HG02852 (cell line): ENCODE data around the gene TTI1.

Source experiments
- ATAC-seq: cut with Tn5 transposase; IDR thresholded peaks from one replicate; pipeline ENCODE4 v1.9.1; 2021; ENCODE audit warnings: mild to moderate bottlenecking, moderate library complexity; ENCODE audit not compliant: unreplicated experiment

TTI1 gene

DNA sequence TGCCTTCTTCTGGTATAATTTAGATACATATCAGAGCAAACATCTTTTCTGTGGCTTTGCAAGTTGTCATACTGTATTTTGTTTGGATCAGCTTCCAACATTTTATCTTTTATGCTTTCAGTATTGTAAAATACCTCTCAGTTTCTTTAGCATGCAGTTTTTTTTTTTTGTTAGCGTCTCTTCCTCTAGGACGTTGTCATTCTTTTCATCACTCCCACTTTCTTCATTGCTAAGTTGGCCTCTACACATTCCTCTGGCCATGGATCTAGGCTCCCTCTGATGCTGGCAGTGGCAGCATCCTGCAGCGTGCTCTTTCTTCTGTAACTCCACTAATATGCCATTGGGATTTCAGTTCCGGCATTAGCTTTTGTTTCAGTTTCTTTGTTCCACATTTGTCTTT, 22.0 kb upstream of the TTI1 start:
- ATAC-seq, result no peak

- ATAC-seq, result no peak
Observed at GRCh38 chr20:38054647-38055046, 21.4 kb upstream of the TTI1 start.

DNA sequence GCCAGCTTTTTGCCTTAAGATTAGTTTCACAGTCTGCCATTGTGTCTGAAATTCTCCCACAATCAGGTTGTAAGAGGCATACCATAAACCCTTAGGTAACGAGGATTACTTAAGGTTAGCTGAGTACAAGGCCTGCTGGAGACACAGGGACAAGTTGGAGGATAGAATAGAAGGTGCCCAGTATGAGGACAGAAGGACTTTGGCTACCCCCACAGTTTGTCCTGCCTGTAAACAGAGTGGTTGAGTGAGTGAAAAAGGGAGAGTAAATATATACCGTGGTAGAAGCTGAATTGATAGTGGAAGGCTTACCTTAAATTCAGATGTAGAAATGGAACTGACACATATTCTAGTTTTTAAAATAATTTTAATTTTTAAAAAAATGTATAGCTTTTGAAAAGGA, 19.6 kb upstream of the TTI1 start:
- ATAC-seq, result no peak

GRCh38 chr20:38050686-38051085, 17.4 kb upstream of the TTI1 start:
- no peak for ATAC-seq

DNA sequence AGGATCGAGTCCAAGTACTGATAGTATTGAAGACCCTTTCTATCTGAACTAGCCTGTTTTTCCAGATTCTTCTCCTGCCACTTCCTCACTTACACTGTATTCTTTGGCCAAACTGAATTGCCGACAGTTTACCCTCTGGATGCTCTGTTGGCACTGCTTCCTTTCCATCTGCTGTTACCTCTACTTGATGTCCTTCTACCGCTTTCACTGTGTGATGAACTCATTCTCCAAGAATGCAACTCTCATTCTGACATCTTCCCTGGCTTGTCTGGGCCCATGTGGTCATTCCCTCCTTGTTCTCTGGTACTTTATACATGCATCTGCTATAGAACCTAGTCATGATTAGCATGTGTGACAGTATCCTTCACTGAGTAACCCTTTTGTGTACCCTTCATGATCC, 16.5 kb upstream of the TTI1 start:
- no peak for ATAC-seq

DNA sequence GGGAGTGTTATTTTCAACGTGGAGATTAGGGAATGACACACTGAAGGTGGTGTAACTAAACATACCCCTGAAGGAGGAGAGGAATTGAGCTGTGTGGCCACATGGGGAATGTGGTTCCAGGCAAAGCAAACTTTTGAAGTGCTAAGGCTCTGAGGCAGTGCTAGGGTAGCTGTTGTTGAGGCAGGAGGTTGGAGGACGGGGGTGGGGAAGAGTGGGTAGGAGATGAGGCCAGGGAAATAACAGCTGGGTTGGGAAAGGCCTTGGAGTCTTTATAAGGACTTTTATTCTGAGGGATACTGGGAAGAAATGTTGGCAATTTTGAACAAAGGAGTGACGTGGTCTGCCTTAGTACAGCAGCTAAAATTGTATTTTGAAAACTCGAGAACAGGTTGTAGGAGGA, 13.3 kb upstream of the TTI1 start:
- ATAC-seq, result no peak

- ATAC-seq, result no peak
Observed at GRCh38 chr20:38044685-38045084, 11.4 kb upstream of the TTI1 start.

- no peak for ATAC-seq
Observed at GRCh38 chr20:38043512-38044300, 10.4 kb upstream of the TTI1 start.

GRCh38 chr20:38040276-38040675, 7.0 kb upstream of the TTI1 start:
- no peak for ATAC-seq

DNA sequence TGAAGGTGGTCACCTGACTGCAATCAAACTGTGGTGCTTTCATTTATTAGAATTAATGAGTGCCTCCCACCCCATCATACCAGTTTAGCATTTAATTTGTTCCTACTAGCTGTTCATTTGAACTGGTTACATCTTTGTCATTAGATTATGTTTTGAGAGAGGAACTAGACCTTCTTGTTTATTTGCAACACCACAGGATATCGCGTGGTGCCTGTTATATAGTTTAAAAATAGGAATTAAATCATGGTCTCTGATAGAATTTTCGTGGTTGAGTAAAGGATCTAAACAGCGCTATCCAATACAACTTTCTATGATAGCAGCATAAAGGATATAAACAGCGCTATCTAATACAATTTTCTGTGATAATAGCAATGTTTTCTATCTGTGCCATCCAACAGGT, 3.1 kb upstream of the TTI1 start:
- ATAC-seq, result no peak

DNA sequence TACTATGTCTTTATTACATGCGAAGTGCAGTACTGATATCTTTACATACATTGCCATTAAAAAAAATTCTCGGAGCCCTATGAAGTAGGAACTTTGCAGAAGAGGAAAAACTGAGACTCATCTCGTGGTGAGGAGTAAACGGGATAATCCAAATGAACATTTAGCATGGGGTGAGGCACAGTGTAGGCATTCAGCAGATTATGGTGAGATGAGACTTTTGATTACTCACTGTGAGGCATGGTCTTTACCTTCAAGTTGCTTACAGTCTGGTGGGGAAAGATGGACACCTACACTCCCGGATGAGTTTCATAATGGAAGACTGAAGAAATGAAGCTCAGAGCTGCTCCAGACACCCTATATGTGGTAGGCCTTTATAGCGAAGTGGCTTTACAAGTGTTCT, 1.7 kb upstream of the TTI1 start:
- no peak for ATAC-seq

GRCh38 chr20:38034108-38034649, 923 bp upstream of the TTI1 start:
- peak; percentile 7 for ATAC-seq

DNA sequence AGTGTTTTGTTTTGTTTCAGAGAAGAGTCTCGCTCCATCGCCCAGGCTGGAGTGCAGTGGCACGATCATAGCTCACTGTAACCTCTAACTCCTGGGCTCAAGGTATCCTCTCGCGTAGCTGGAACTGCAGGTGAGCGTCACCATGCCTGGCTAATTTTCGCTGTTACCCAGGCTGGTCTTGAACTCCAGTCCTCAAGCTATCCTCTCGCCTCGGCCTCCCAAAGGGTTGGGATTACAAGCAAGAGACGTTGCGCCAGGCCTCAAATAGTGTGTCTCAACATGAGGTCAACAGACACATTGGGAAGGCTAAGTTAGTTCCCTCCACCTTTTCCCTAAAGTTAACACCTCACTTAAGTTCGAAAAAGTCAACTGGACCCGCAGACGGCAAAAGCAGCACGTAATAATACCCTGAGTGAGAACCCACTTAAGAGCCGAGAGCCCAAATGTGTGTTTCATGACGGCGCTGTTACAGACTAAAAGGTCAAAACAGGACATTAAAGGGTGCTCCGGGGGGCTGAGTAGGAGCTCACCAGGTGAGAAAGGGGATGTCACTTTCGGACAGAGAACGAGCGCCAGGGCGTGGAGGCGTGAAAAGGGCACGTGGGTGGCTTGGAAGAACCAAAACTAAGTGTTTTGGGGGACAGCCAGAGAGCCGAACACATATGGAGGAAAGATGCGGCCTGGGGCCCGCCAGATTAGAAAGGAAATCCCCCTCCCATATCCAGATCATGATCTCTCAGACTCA, 499 bp downstream of the TTI1 start:
- peak; percentile 56 for ATAC-seq

DNA sequence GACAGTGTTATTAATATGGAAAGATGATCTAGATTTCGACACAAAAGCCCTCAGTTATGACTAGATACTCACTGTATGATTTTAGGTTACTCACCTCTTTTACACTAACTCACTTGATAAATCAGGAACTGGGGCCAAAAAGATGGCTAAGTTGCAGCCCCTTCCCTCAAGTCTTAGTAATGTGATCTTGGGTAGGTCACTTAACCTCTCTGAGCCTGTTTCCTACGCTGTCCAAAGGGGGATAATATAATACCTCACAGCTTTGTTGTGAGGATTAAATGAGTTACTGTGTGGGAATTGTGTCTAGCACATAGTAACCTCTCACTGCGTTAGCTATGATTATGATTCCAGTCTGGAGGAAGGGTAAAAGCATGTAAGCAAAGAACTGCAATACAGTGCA, 1.3 kb downstream of the TTI1 start:
- no peak for ATAC-seq

DNA sequence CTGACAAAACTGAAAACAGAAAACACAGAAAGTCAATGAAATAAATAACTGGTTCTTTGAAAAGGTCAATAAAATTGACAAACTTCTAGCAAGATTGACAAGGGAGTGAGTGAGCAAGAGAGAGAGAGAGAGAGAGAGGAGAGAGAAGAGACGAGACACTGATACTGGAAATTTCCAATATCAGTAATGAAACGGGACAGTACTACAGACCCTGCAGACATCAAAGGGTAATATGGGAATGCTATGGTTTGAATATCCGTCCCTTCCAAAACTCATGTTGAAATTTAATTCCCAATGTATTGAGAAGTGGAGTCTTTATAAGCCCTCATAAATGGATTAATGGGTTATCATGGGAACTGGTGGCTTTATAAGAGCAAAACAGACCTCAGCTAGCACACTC, 3.8 kb downstream of the TTI1 start:
- ATAC-seq, result no peak

- no peak for ATAC-seq
Observed at GRCh38 chr20:38024496-38024895, 8.8 kb downstream of the TTI1 start.

- no peak for ATAC-seq
Observed at GRCh38 chr20:38023181-38024001, 9.9 kb downstream of the TTI1 start.

GRCh38 chr20:38021087-38021772, 12.0 kb downstream of the TTI1 start:
- no peak for ATAC-seq

DNA sequence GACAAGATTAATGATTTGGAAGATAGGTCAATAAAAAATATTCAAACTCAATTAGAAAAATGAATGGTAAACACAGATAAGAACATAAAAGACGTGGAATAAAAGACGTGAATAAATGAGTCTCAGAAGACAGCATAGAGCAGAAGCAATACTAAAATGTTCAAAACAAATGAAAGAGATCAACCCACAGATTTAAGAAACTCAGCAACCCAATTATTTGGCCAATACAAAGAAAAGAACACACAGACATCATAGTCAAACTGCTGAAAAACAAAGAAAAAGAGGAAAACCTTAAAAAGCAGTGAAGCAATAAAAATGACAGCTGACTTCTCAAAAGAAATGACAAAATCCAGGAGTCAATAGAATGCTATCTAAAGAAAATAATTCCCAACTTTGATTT, 14.9 kb downstream of the TTI1 start:
- ATAC-seq, result no peak

DNA sequence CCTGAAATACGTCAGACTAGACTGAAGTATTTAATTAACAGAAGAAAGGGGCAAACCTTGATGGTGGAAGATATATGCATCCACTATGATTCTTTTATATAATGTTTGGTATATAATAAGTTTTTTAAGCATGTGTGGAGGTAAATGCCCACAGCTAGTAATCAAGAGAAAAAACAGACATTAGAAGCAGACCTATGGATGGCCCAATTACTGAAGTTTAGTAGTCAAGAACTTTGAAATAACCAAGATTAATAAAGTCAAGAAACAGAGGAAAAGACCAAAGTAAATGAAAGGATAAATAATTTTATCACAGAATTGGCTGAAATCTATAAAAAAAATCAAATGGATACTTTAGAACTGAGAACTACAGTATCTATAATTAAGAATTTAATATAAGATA, 15.3 kb downstream of the TTI1 start:
- ATAC-seq, result no peak

DNA sequence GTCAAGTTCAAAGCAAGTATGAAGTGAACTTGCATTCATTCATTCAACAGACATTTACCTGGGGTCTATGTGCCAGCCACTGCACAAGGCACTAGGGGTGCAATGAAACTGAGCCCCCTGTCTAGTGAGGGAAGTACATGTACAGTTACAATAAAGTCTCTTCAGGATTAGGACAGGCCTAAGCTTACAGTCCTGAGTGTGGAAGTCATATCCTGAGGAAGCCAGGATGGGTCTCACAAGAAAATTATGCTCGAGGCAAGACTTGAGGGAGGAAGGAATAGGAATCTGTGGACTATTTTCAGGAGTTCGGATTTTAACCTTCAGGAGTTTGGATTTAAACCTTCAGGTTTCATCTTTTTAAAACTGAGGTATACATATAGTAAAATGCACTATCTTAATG, 19.4 kb downstream of the TTI1 start:
- no peak for ATAC-seq
